Erythroblast (primary cell): Measurements from ENCODE around the gene SEPHS1.

Experiments
- GATA1 ChIP-seq: IDR thresholded peaks from 2 replicates; pipeline ENCODE4 v1.6.1; 2011; ENCODE audit warnings: low read depth, mild to moderate bottlenecking, control low read depth, low read length, moderate library complexity
- POLR2A ChIP-seq: IDR thresholded peaks from 2 replicates; pipeline ENCODE4 v1.6.1; 2011; ENCODE audit warnings: mild to moderate bottlenecking, low read length

DNA sequence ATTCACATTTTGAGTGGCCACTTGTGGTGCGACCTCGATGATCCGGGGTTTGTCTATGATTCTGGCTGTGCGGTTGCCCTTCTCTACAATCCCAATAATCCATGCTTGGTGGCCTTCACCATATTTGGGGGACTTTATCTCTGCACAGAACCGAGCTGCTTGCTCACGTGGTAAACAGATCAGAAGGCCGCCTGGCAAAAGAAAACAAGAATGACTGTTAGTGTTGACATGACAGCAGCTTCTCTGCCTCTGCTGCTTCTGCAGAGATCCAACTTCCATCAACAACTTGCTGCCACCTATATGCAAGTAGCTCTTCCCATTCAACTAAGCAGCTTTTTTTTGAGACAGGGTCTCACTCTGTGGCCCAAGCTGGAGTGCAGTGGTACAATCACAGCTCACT is 28.9 kb downstream of the SEPHS1 start:
- TF ChIP-seq POLR2A (no peak), GATA1 (no peak)
